ENCODE data around the gene FIGNL1.
"Not testable (repeated sequence)": the region's sequence is repeated elsewhere in the genome, so short reads cannot be mapped to it uniquely, and the experiment has no call there.

GRCh38 chr7:50458651-50459050 is 8.5 kb upstream of the FIGNL1 start:
- TF ChIP-seq, protein P1, sequence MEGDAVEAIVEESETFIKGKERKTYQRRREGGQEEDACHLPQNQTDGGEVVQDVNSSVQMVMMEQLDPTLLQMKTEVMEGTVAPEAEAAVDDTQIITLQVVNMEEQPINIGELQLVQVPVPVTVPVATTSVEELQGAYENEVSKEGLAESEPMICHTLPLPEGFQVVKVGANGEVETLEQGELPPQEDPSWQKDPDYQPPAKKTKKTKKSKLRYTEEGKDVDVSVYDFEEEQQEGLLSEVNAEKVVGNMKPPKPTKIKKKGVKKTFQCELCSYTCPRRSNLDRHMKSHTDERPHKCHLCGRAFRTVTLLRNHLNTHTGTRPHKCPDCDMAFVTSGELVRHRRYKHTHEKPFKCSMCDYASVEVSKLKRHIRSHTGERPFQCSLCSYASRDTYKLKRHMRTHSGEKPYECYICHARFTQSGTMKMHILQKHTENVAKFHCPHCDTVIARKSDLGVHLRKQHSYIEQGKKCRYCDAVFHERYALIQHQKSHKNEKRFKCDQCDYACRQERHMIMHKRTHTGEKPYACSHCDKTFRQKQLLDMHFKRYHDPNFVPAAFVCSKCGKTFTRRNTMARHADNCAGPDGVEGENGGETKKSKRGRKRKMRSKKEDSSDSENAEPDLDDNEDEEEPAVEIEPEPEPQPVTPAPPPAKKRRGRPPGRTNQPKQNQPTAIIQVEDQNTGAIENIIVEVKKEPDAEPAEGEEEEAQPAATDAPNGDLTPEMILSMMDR (IDR thresholded peaks at IDR 0.05): not testable (repeated sequence)
- not testable (repeated sequence) for TF ChIP-seq POLR2A (IDR thresholded peaks at IDR 0.05)
